NB4 (cell line): ENCODE measurements around the gene EFHC2.

Experiments used
- POLR2A ChIP-seq: IDR thresholded peaks from 2 replicates; pipeline ENCODE4 v1.6.1; 2011; ENCODE audit warnings: mild to moderate bottlenecking; ENCODE audit not compliant: insufficient read length; ENCODE audit errors: extremely low read depth
- TF ChIP-seq, protein P1 (sequence below): IDR thresholded peaks from one replicate; pipeline ENCODE4 v1.5.1; 2012; ENCODE audit warnings: low read depth, low read length

DNA sequence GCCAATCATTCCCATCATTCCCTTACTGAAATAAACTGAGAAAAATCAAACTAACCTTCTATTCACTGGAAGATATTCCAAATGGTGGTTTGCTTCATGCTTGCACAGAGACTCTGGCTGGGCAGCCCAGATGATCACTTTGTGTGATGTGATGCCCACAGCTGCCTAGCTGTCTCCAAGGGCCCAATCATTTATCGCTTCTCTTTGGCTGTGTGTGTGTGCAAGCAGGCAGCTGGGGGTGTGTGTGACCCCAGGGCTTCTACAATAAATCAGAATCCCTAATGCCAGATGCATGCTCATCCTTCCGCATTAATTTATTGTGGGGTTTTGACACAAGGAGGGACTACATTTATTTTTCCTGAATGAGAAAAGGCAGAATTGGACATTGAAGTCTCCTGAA lies 230.1 kb downstream of the EFHC2 start:
- TF ChIP-seq POLR2A = no peak
- TF ChIP-seq, protein P1, sequence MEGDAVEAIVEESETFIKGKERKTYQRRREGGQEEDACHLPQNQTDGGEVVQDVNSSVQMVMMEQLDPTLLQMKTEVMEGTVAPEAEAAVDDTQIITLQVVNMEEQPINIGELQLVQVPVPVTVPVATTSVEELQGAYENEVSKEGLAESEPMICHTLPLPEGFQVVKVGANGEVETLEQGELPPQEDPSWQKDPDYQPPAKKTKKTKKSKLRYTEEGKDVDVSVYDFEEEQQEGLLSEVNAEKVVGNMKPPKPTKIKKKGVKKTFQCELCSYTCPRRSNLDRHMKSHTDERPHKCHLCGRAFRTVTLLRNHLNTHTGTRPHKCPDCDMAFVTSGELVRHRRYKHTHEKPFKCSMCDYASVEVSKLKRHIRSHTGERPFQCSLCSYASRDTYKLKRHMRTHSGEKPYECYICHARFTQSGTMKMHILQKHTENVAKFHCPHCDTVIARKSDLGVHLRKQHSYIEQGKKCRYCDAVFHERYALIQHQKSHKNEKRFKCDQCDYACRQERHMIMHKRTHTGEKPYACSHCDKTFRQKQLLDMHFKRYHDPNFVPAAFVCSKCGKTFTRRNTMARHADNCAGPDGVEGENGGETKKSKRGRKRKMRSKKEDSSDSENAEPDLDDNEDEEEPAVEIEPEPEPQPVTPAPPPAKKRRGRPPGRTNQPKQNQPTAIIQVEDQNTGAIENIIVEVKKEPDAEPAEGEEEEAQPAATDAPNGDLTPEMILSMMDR = no peak
